ENCODE data around the gene RBCK1.
"Not testable (repeated sequence)": the region's sequence is repeated elsewhere in the genome, so short reads cannot be mapped to it uniquely, and the experiment has no call there.

Gene RBCK1

GRCh38 chr20:371755-372542, 36.1 kb upstream of the RBCK1 start:
- no peaks in the 10 kb centered on the region for H3K27me3 ChIP-seq (replicated peaks; ENCODE audit: insufficient read depth, low read length)
- H3K36me3 ChIP-seq (replicated peaks; ENCODE audit: insufficient read depth, low read length) = no peaks in the 10 kb centered on the region
- H3K9me3 ChIP-seq (replicated peaks; ENCODE audit: insufficient read depth, low read length) = no peaks in the 10 kb centered on the region
- no peak overlapping the region for H3K4me2 ChIP-seq (ENCODE audit: low read depth, low read length)
- DNase-seq = no peak
- no peaks in the 10 kb centered on the region for H3F3A ChIP-seq (ENCODE audit: insufficient read depth, low read length)
- no peaks in the 10 kb centered on the region for H4K20me1 ChIP-seq (ENCODE audit: insufficient read depth, low read length)
- H3K79me2 ChIP-seq (ENCODE audit: low read length) = no peaks in the 10 kb centered on the region
- no peak overlapping the region for H3K9ac ChIP-seq (ENCODE audit: low read length)
- TF ChIP-seq CTCF (IDR thresholded peaks at IDR 0.05; ENCODE audit: low read length) = no peak
- TF ChIP-seq EZH2phosphoT487 (IDR thresholded peaks at IDR 0.05; ENCODE audit: low read length) = no peak
- no peak for TF ChIP-seq EZH2 (optimal IDR thresholded peaks at IDR 0.05; ENCODE audit: low read depth, low read length)
- H3K9me2 ChIP-seq (replicated peaks; ENCODE audit: insufficient read depth, low read length) = no peaks in the 10 kb centered on the region
- H3K4me1 ChIP-seq (ENCODE audit: low read length) = 0 out of 2 replicates have a peak, but pooled peaks cover 4% of the 10 kb centered on the region
- no peak overlapping the region for H3K27ac ChIP-seq (ENCODE audit: low read length)
- peak overlapping the region; percentile 4; the same call in 1 of the 2 replicates for H2AFZ ChIP-seq (ENCODE audit: low read length)
- no peak overlapping the region for H3K4me3 ChIP-seq (ENCODE audit: low read length)

- not testable (repeated sequence) for H3K9ac ChIP-seq (ENCODE audit: low read length); H3F3A ChIP-seq (ENCODE audit: insufficient read depth, low read length); H3K79me2 ChIP-seq (ENCODE audit: low read length); H4K20me1 ChIP-seq (ENCODE audit: insufficient read depth, low read length); H3K36me3 ChIP-seq (replicated peaks; ENCODE audit: insufficient read depth, low read length); H3K9me3 ChIP-seq (replicated peaks; ENCODE audit: insufficient read depth, low read length); H3K27me3 ChIP-seq (replicated peaks; ENCODE audit: insufficient read depth, low read length); DNase-seq; H3K9me2 ChIP-seq (replicated peaks; ENCODE audit: insufficient read depth, low read length); H3K4me3 ChIP-seq (ENCODE audit: low read length); H3K4me2 ChIP-seq (ENCODE audit: low read depth, low read length); H3K4me1 ChIP-seq (ENCODE audit: low read length); H2AFZ ChIP-seq (ENCODE audit: low read length); H3K27ac ChIP-seq (ENCODE audit: low read length)
Observed at GRCh38 chr20:372543-373082, 35.5 kb upstream of the RBCK1 start.

GRCh38 chr20:373171-373890, 34.8 kb upstream of the RBCK1 start:
- H3K4me3 ChIP-seq (ENCODE audit: low read length) = no peak overlapping the region
- DNase-seq = no peak
- no peaks in the 10 kb centered on the region for H3F3A ChIP-seq (ENCODE audit: insufficient read depth, low read length)
- no peaks in the 10 kb centered on the region for H3K36me3 ChIP-seq (replicated peaks; ENCODE audit: insufficient read depth, low read length)
- H3K27me3 ChIP-seq (replicated peaks; ENCODE audit: insufficient read depth, low read length) = no peaks in the 10 kb centered on the region
- H3K9me3 ChIP-seq (replicated peaks; ENCODE audit: insufficient read depth, low read length) = no peaks in the 10 kb centered on the region
- no peaks in the 10 kb centered on the region for H4K20me1 ChIP-seq (ENCODE audit: insufficient read depth, low read length)
- H3K27ac ChIP-seq (ENCODE audit: low read length) = no peak overlapping the region
- H3K9ac ChIP-seq (ENCODE audit: low read length) = no peak overlapping the region
- H3K4me2 ChIP-seq (ENCODE audit: low read depth, low read length) = no peak overlapping the region
- TF ChIP-seq EZH2phosphoT487 (IDR thresholded peaks at IDR 0.05; ENCODE audit: low read length) (no peak), CTCF (IDR thresholded peaks at IDR 0.05; ENCODE audit: low read length) (no peak), EZH2 (optimal IDR thresholded peaks at IDR 0.05; ENCODE audit: low read depth, low read length) (no peak)
- 0 out of 2 replicates have a peak, but pooled peaks cover 4% of the 10 kb centered on the region for H3K4me1 ChIP-seq (ENCODE audit: low read length)
- no peak overlapping the region for H2AFZ ChIP-seq (ENCODE audit: low read length)
- H3K79me2 ChIP-seq (ENCODE audit: low read length) = no peaks in the 10 kb centered on the region
- H3K9me2 ChIP-seq (replicated peaks; ENCODE audit: insufficient read depth, low read length) = no peaks in the 10 kb centered on the region
